GM12873 (cell line): Measurements from ENCODE around the gene TRMO.

Experiments
- CTCF ChIP-seq: IDR thresholded peaks from 2 replicates; pipeline ENCODE4 v1.5.1; 2012; ENCODE audit warnings: low read depth, mild to moderate bottlenecking, moderate library complexity, low read length, control low read depth; ENCODE audit not compliant: insufficient read depth; ENCODE audit errors: missing control alignments

The TRMO gene

GRCh38 chr9:97934321-97935115 lies 12.2 kb upstream of the TRMO start:
- TF ChIP-seq CTCF, result no peak

- TF ChIP-seq CTCF, result no peak
These were observed 11.1 kb upstream of the TRMO start for GRCh38 chr9:97933297-97933998.

- TF ChIP-seq CTCF, result no peak
These were observed 8.7 kb upstream of the TRMO start for GRCh38 chr9:97930972-97931371.

GRCh38 chr9:97928986-97929604 lies 6.8 kb upstream of the TRMO start:
- TF ChIP-seq CTCF, result no peak

- TF ChIP-seq CTCF, result no peak
These were observed 3.4 kb upstream of the TRMO start for GRCh38 chr9:97925497-97926334.

GRCh38 chr9:97924386-97924785 lies 2.1 kb upstream of the TRMO start:
- peak; percentile 3 for TF ChIP-seq CTCF

- peak; percentile 67 for TF ChIP-seq CTCF
These were observed 1.3 kb upstream of the TRMO start for GRCh38 chr9:97923529-97924108.
